ENCODE data around the gene BCAS3. TPM values are rescaled to one million over a fixed set of nuclear protein-coding genes. Genes with fewer than 3 reads are reported as not detected.

Gene BCAS3
- total RNA-seq, 1 donor from 2014 or later = 14.5 TPM

DNA sequence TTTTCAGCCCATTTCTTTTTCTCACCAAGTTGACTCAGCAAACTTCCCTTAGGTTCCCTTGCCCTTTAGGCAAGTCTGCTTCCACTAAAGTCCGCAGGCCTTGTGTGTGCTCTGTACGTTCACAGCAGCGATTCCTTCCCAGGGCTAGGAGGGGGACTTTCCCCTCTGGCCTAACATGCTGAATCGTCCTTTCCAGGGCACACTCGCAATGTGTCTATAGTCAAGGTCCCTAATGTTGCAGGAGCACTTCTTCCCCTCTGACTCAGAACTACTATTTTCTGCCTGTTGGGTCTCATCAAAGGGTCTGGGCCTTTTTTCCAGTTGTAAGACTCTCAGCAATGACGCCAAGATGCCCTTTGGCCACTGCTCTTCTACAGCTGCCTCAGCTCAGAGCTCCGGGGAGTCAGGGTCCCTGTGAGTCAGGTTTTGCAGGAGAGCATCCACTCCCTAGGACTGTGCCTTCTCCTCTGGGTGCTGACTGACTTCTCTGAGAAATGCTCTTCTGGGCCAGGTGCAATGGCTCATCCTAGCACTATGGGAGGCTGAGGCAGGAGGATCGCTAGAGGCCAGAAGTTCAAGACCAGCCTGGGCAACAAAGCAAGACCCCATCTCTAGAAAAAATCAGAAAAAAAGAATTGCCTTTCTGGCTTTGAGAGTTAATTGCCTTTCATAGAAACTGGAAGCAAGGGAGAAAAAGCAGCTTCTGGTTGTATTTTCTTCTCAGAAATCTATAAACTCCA is 657.6 kb downstream of the BCAS3 start:
- Mint-ChIP-seq H3K27me3 (ENCODE audit: low read depth, unreplicated experiment) (peaks cover 2% of the 10 kb centered on the region), H3K27ac (ENCODE audit: unreplicated experiment) (no peak overlapping the region), H3K4me3 (ENCODE audit: unreplicated experiment) (no peak overlapping the region), H3K9me3 (ENCODE audit: unreplicated experiment) (no peaks in the 10 kb centered on the region), H3K4me1 (ENCODE audit: low read depth, unreplicated experiment) (peaks cover 18% of the 10 kb centered on the region), H3K36me3 (ENCODE audit: low read depth, unreplicated experiment) (no peaks in the 10 kb centered on the region)
- H3K36me3 ChIP-seq (ENCODE audit: insufficient read depth, low read length) = no peaks in the 10 kb centered on the region
- H3K4me1 ChIP-seq (ENCODE audit: insufficient read depth, low read length) = peaks cover 48% of the 10 kb centered on the region
- no peaks in the 10 kb centered on the region for H3K27me3 ChIP-seq (ENCODE audit: insufficient read depth, low read length)
- H3K79me2 ChIP-seq (ENCODE audit: insufficient read depth, low read length) = no peaks in the 10 kb centered on the region
- TF ChIP-seq, protein P1, sequence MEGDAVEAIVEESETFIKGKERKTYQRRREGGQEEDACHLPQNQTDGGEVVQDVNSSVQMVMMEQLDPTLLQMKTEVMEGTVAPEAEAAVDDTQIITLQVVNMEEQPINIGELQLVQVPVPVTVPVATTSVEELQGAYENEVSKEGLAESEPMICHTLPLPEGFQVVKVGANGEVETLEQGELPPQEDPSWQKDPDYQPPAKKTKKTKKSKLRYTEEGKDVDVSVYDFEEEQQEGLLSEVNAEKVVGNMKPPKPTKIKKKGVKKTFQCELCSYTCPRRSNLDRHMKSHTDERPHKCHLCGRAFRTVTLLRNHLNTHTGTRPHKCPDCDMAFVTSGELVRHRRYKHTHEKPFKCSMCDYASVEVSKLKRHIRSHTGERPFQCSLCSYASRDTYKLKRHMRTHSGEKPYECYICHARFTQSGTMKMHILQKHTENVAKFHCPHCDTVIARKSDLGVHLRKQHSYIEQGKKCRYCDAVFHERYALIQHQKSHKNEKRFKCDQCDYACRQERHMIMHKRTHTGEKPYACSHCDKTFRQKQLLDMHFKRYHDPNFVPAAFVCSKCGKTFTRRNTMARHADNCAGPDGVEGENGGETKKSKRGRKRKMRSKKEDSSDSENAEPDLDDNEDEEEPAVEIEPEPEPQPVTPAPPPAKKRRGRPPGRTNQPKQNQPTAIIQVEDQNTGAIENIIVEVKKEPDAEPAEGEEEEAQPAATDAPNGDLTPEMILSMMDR (IDR thresholded peaks at IDR 0.05; ENCODE audit: insufficient read depth, low read depth, low read length) = no peak
- no peak for TF ChIP-seq EZH2 (IDR thresholded peaks at IDR 0.05; ENCODE audit: insufficient read depth, low read length)
- no peaks in the 10 kb centered on the region for H4K20me1 ChIP-seq (ENCODE audit: insufficient read depth, low read length)
- H3K9ac ChIP-seq (ENCODE audit: low read length) = no peak overlapping the region
- H3K9me3 ChIP-seq (ENCODE audit: insufficient read depth, low read depth, low read length) = no peaks in the 10 kb centered on the region
- peak overlapping the region; percentile 52 for H3K4me2 ChIP-seq (ENCODE audit: low read length)
- H2AFZ ChIP-seq (ENCODE audit: low read depth, low read length) = no peak overlapping the region
- no peak for FAIRE-seq
- H3K27ac ChIP-seq (ENCODE audit: low read depth, low read length) = peak overlapping the region; percentile 21
- peak; percentile 73 for DNase-seq (ENCODE audit: low read depth)
- H3K4me3 ChIP-seq (ENCODE audit: insufficient read depth, low read depth, low read length) = no peak overlapping the region

DNA sequence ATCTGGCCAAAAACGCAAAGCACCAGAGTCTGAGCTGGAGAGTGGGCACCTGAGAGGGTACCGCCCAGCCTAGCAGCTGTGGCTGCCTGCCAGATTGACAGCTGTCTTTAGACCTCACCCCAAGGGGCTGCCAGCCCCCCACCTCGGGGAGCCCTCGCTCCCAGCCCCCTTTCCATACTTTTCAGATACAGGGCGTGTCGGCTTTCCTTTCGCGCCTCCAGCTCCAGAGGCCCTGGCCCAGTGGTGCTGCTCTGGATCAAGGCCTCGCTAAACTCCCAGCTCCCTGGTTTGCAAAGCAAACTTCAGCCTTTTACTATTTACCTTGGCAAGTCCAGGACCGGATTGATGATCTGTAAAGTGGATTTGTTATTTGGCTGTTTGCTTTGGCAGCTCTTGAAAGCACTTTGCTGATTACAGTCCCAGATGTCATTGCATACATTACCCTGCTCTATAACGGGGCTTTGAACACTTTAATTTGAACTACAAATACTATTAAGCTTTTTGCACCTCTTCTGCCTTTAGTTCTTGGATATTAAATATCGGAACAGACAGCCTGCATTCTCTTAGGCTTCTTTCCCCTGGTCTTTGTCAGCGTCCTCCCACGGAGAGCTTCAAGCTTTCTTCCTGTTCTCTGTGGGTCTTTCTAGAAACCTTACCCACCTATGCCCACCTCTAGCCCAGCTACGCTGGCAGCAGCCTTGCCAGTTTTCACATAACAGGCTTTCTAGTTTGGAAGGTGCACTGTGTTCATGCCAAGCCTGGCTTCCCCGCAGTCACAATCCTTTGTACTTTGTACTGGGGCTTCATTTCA is 658.4 kb downstream of the BCAS3 start:
- H3K27me3 ChIP-seq (ENCODE audit: insufficient read depth, low read length) = no peaks in the 10 kb centered on the region
- no peak overlapping the region for H3K9ac ChIP-seq (ENCODE audit: low read length)
- H3K4me3 ChIP-seq (ENCODE audit: insufficient read depth, low read depth, low read length) = no peak overlapping the region
- H3K36me3 Mint-ChIP-seq (ENCODE audit: low read depth, unreplicated experiment) = no peaks in the 10 kb centered on the region
- H3K79me2 ChIP-seq (ENCODE audit: insufficient read depth, low read length) = no peaks in the 10 kb centered on the region
- peak overlapping the region; percentile 52 for H3K4me2 ChIP-seq (ENCODE audit: low read length)
- no peak overlapping the region for H3K4me3 Mint-ChIP-seq (ENCODE audit: unreplicated experiment)
- no peaks in the 10 kb centered on the region for H3K9me3 Mint-ChIP-seq (ENCODE audit: unreplicated experiment)
- H3K36me3 ChIP-seq (ENCODE audit: insufficient read depth, low read length) = no peaks in the 10 kb centered on the region
- no peak overlapping the region for H2AFZ ChIP-seq (ENCODE audit: low read depth, low read length)
- TF ChIP-seq EZH2 (IDR thresholded peaks at IDR 0.05; ENCODE audit: insufficient read depth, low read length) = no peak
- TF ChIP-seq, protein P1 (IDR thresholded peaks at IDR 0.05; ENCODE audit: insufficient read depth, low read depth, low read length) = no peak
- H3K27ac Mint-ChIP-seq (ENCODE audit: unreplicated experiment) = no peak overlapping the region
- FAIRE-seq = no peak
- H3K27ac ChIP-seq (ENCODE audit: low read depth, low read length) = peak overlapping the region; percentile 17
- no peaks in the 10 kb centered on the region for H3K9me3 ChIP-seq (ENCODE audit: insufficient read depth, low read depth, low read length)
- peak; percentile 89 for DNase-seq (ENCODE audit: low read depth)
- peaks cover 52% of the 10 kb centered on the region for H3K4me1 ChIP-seq (ENCODE audit: insufficient read depth, low read length)
- no peaks in the 10 kb centered on the region for H4K20me1 ChIP-seq (ENCODE audit: insufficient read depth, low read length)
- no peaks in the 10 kb centered on the region for H3K27me3 Mint-ChIP-seq (ENCODE audit: low read depth, unreplicated experiment)
- H3K4me1 Mint-ChIP-seq (ENCODE audit: low read depth, unreplicated experiment) = peaks cover 18% of the 10 kb centered on the region
